ENCODE data around the gene RUBCNL.

The RUBCNL gene

DNA sequence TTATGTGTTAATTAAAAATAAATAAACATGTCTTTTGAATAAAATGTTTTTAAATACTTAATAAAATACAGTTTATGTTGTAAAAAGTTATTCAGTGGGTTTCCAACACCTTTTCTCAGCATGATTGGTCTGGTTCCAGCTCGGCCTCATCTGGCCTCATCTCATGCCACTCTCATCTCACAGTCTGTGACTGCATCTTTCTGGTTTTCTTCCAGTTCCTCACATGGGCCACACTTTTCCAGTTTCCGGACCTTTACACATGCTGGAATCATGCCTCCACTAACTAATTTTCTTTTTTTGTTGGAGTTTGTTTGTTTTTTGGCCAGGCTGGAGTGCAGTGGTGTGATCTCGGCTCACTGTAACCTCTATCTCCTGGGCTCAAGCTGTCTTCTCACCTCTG lies 82.5 kb downstream of the RUBCNL start:
- DNase-seq (ENCODE audit: low read depth): no peak

DNA sequence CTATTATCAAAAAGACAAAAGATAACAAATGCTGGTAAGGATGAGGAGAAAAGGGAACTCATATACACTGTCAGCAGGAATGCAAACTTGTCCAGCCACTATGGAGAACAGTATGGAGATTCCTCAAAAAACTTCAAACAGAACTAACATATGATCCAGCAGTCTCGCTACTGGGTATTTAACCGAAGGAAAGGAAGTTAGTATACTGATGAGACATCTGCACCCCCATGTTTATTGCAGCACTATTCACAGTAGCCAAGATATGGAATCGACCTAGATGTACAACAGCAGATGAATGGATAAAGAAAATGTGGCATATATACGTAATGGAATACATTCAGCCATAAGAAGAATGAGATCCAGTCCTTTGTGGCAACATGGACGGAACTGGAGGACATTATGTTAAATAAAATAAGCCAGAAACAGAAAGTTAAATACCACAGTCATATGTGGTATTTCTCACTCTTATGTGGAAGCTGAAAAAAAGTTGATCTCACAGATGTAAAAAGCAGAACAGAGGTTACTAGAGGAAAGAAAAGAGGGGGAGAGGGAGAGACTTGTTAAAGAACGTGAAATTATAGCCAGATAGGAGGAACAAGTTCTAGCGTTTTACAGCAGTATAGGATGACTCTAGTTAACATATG lies 83.2 kb downstream of the RUBCNL start:
- no peak for DNase-seq (ENCODE audit: low read depth)

DNA sequence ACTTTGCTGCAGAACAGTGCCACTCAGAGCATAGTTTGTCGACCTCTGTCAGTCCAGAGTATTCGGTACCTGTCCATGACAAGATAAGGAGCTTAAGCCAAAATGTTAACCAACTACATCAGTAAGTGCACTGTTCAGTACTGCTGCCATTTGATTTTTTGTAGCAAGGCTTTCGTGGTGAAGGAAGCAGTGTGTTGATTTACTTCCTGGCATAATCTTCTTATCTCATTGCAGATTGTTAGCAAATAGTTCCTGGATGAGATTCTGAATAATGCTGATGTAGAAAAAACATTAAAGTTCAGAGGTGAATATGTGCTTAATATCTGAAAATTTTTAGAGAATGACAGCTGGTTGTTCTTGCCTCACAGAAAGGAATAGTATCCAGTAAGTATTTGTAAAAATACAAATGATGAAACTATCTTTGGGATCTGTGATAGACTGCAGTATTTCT lies 89.7 kb downstream of the RUBCNL start:
- no peak for DNase-seq (ENCODE audit: low read depth)

DNA sequence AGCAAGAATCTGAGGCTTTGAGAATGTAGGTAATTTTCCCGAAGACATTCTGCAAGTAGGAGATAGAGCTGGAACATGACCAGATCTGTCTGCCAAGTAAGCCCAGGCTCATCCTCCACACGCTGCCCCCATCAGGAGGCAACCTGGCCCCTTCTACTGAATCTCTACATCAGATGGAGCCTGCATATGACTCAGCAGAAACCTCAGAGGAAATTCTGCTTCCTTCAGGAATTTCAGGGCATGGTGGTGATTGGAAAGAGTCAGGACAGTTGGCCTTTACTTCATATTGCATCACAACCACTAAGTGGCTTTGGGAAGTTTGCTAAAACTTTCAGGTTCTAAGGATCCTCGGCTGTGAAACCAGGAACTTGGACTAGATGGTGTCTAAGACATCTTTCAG lies 90.1 kb downstream of the RUBCNL start:
- DNase-seq (ENCODE audit: low read depth): peak; percentile 89

DNA sequence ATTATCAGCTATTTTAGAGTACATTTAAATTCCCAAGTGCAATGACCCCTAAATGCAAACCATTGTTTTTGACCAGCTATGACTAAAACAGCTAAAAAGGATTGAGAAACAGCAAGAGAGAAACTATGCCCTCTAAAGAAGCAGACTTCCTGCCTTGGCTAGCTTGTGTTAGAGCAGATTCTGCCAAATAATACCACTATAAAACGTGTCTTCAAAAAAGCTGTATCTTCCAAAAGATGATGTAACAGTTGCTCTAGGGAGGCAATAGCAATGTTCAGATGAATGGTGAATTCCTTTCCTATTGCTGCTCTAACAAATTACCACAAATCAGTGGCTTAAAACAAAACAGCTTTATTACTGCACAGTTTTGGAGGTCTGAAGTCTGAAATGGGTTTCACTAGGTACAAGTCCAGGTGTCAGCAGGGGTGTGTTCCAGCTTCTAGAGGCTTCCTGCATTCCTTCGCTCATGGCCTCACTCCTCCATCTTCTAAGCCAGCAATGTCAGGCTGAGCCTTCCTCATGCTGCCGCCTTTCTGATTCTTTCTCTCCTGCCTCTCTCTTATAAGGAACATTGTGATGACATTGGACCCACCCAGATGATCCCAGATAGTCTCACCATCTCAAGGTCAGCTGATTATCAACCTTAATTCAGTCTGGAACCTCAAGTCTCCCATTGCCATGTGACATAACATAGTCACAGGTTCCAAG lies 90.8 kb downstream of the RUBCNL start:
- DNase-seq (ENCODE audit: low read depth): peak; percentile 97

DNA sequence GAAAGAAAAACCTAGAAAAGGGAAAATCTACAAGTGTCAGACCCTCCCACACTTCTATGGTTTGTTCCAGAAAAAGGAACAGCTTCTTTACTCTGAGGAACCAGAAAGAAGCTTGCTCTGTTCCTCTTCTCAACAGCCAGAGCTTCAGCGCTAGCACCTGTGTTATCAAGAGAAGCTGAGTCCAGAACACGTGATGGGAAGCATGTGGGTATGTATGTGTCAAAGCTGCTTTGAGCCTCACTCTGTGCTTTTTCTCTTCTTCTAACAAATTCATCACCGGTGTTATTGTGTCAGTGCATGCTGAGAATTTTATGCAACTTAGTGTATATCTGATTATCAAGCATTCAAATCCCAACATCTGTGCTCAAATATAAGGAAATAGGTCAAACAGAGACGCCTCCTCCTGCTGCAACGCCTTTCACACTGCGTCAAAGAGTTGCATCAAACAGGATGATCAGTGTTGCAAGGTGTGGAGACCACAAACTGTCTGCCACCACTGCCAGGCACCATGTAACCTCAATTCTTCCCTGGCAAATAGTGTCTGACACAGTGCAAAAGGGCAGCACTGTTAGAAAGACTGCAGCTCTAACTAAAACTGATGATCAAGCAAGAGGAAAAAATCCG lies 91.4 kb downstream of the RUBCNL start:
- no peak for DNase-seq (ENCODE audit: low read depth)

DNA sequence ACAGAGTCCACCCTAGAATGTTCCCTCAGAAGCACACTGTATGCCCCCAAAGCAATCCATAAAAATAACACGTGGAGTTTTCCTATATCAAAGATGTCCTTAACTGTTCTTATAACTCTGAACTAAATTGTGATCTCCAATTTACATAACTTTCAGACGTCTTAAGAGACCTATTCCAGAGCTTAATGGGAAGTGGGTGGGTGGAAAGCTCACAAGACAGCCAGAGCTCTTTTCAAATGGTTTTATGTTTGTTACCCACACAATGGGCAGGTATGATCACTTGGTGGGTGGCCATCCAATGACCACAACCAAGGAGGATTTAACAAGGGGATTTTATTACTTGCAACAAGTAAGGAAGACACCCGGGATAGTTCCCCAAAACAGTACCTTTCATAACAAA lies 93.6 kb downstream of the RUBCNL start:
- DNase-seq (ENCODE audit: low read depth): no peak
